Epithelial cell of proximal tubule (primary cell): ENCODE results near the gene MYBPH. TPM values are rescaled to one million over a fixed set of nuclear protein-coding genes. Genes with fewer than 3 reads are reported as not detected.

ENCODE experiments used
- DNase-seq: peaks from one replicate; pipeline ENCODE4 v3.0.0-alpha.2; 2011; ENCODE audit warnings: low read depth
- H3K4me3 ChIP-seq: 2 replicates; pipeline ENCODE4 v1.5.1; 2011; ENCODE audit warnings: low read depth, mild to moderate bottlenecking, low read length
- total RNA-seq: library from RNA; depleted of rRNA; stranded (reverse); fragments of >200 nt; gene quantifications from 2 replicates; pipeline ENCODE4 v1.2.3, GENCODE V29; 2015
- TF ChIP-seq, protein P1 (sequence below): conservative IDR thresholded peaks from 2 replicates; pipeline ENCODE4 v1.5.1; 2012; ENCODE audit warnings: low read depth, mild to moderate bottlenecking, low read length

MYBPH gene
- total RNA-seq, 1 donor from 2014 or later, result not detected

DNA sequence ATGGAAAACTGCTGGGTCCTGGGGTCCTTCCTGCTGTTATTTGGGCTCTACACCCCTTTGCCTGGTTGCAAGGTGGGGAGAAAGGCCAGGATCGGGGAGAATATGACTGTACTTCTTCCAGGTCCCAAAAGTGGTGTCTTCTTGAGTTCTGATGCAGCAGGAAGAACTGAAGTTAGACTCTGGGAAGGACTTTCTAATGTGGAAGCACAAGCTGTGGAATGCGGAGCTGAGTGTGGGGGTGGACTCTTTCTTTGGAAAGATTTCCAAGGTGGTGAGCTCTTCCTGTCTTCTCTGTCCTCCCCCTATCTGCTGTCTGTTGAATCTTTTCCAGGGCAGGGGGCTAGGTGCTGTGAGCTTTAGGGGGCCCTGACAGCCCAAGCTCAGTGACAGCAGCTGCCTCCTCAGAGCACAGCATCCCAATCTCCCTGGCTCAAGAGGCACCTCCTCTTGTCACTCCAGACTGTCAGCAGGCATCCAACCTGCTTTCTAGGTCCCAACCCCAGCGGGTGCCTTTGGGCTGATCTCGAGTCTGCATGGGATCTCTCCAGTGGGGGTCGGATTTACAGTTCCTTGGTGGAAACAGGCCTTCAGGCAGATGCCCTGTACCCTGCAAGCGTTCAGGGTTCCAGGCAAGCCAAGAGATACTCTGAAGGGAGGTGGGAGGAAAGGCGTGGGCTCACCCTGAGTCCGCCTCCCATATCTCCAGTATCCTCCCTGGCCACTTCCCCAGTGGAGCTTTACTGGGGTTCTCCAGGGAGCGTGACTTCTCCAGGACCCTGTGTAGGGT is 24.9 kb downstream of the MYBPH start:
- no peak overlapping the region for H3K4me3 ChIP-seq
- TF ChIP-seq, protein P1, sequence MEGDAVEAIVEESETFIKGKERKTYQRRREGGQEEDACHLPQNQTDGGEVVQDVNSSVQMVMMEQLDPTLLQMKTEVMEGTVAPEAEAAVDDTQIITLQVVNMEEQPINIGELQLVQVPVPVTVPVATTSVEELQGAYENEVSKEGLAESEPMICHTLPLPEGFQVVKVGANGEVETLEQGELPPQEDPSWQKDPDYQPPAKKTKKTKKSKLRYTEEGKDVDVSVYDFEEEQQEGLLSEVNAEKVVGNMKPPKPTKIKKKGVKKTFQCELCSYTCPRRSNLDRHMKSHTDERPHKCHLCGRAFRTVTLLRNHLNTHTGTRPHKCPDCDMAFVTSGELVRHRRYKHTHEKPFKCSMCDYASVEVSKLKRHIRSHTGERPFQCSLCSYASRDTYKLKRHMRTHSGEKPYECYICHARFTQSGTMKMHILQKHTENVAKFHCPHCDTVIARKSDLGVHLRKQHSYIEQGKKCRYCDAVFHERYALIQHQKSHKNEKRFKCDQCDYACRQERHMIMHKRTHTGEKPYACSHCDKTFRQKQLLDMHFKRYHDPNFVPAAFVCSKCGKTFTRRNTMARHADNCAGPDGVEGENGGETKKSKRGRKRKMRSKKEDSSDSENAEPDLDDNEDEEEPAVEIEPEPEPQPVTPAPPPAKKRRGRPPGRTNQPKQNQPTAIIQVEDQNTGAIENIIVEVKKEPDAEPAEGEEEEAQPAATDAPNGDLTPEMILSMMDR, result no peak
- DNase-seq, result no peak

GRCh38 chr1:203149188-203149840 is 26.3 kb downstream of the MYBPH start:
- no peak for DNase-seq
- H3K4me3 ChIP-seq, result no peak overlapping the region
- TF ChIP-seq, protein P1, result no peak

DNA sequence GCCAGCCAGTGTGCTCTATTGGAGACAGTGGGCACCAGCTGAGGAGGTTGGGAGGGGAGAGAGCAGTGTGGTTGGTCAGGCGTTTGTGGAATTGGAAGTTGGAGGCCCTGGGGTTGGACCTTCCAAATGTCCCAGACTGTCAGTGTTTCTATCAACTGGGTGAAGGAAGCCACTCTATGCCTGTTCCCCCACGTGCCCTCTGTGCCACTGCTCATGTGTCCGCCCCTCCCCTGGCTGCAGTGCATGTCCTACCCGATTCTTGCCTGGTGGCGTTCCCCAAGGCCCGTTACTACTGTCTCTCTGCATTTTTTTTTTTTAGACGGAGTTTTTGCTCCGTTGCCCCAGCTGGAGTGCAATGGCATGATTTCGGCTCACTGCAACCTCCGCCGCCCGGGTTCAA is 27.0 kb downstream of the MYBPH start:
- DNase-seq, result no peak
- H3K4me3 ChIP-seq, result no peak overlapping the region
- TF ChIP-seq, protein P1, result no peak

DNA sequence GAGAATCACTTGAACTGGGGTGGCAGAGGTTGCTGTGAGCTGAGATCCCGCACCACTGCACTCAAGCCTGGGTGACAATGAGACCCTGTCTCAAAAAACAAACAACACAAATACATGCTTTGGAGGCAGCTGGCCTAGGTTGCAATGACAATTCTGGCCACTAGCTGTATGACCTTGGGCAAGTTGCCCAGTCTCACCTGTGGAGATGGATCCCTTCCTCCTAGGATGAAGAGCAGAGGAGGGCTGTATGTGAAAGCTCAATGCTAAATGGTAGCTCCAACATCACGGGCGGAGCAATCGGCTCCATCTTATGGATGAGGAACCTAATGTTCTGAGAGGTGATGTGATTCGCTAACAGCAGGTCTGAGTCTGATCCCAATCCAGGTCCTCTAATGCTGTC is 27.5 kb downstream of the MYBPH start:
- no peak overlapping the region for H3K4me3 ChIP-seq
- no peak for DNase-seq
- TF ChIP-seq, protein P1, result peak; percentile 50

DNA sequence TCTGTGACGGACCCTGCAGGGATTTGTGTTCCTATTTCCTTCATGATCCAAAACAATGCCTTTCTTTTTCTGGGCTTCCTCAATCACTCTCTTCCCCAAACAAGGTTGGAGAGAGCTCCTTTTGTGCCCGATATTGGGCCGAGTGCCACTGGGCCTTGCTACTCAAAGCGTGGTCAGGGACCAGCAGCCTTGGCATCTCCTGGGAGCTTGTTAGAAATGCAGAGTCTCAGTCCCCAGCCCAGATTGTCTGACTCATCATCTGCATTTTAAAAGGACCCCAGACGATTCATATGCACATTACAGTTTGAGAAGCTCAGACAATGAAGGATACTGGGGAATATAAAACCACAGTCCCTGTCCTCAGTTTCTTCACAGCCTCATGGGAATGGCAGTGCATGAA is 28.2 kb downstream of the MYBPH start:
- no peak for DNase-seq
- TF ChIP-seq, protein P1, result no peak
- H3K4me3 ChIP-seq, result no peak overlapping the region

GRCh38 chr1:203146537-203146936 is 29.1 kb downstream of the MYBPH start:
- TF ChIP-seq, protein P1, result no peak
- no peak for DNase-seq
- no peak overlapping the region for H3K4me3 ChIP-seq

DNA sequence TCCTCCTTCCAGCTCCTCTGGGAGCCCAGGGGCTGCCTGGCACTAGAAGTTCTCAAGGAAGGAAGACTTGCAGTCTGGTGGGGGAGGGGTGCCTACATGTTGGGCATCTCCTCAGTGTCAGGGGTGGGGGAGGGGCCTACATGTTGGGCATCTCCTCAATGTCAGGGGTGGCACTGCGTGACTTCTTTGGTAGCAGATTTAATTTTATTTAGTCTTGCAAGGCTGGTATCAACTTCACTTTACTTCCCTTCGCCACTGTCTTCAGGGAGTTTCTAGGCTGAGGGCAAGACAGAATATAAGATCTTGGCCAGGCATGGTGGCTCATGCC is 29.6 kb downstream of the MYBPH start:
- TF ChIP-seq, protein P1, result no peak
- H3K4me3 ChIP-seq, result no peak overlapping the region
- DNase-seq, result no peak
